ENCODE results near the gene NEO1. TPM values are rescaled to one million over a fixed set of nuclear protein-coding genes. Genes with fewer than 3 reads are reported as not detected.

Gene NEO1
- polyA plus RNA-seq, 1 of the 3 experiments (the other 2 are of a cell fraction): 13.1 TPM

GRCh38 chr15:73156431-73157191 lies 104.3 kb downstream of the NEO1 start:
- WGBS (ENCODE audit: low lambda C conversion rate): no CpG with 5 or more reads among the region's 3 CpGs
- H3K27me3 ChIP-seq (ENCODE audit: insufficient read depth): no peaks in the 10 kb centered on the region
- no peak overlapping the region for H2AFZ ChIP-seq (ENCODE audit: low read depth)
- peaks cover 0 to 4% of the 10 kb centered on the region in 2 experiments for H3K36me3 ChIP-seq (replicated peaks in 1 of 2; ENCODE audit: control insufficient read depth in 1 of 2, insufficient read depth in 2 of 2, low read length in 1 of 2)
- ChIA-PET POLR2A (no interaction called here), CTCF (interaction anchor here (1.2 kb wide), 2 partner anchors 14 to 83 kb away, joined by 3 read pairs; no protein-coding TSS in a partner anchor)
- H3K9me3 ChIP-seq: peaks cover 14% of the 10 kb centered on the region; the same call in 1 of the 2 replicates
- H3K4me1 ChIP-seq (ENCODE audit: control insufficient read depth in 1 of 2, insufficient read depth in 2 of 2, low read depth in 1 of 2, low read length in 1 of 2): no peaks in the 10 kb centered on the region
- no peaks in the 10 kb centered on the region for H4K20me1 ChIP-seq (ENCODE audit: insufficient read depth)
- TF ChIP-seq ELF1 (IDR thresholded peaks at IDR 0.05): no peak
- no peak for TF ChIP-seq FOXM1 (IDR thresholded peaks at IDR 0.05; ENCODE audit: low read depth)
- TF ChIP-seq TAF1 (IDR thresholded peaks at IDR 0.05; ENCODE audit: borderline replicate concordance, low read depth, low read length): no peak
- TF ChIP-seq POLR2AphosphoS5 (IDR thresholded peaks at IDR 0.05; ENCODE audit: low read depth, low read length): no peak
- no peak for TF ChIP-seq NRF1 (IDR thresholded peaks at IDR 0.05; ENCODE audit: low read depth, low read length)
- TF ChIP-seq IRF3 (IDR thresholded peaks at IDR 0.05; ENCODE audit: low read depth, low read length): no peak
- no peak for TF ChIP-seq JUND (IDR thresholded peaks at IDR 0.05)
- no peak for TF ChIP-seq MAX (IDR thresholded peaks at IDR 0.05; ENCODE audit: low read depth)
- TF ChIP-seq EZH2phosphoT487 (IDR thresholded peaks at IDR 0.05; ENCODE audit: borderline replicate concordance, low read depth): no peak
- TF ChIP-seq SIN3A (IDR thresholded peaks at IDR 0.05; ENCODE audit: borderline replicate concordance, low read depth, low read length): no peak
- TF ChIP-seq TEAD4 (IDR thresholded peaks at IDR 0.05; ENCODE audit: borderline replicate concordance, insufficient read depth): no peak
- TF ChIP-seq TCF12 (IDR thresholded peaks at IDR 0.05): no peak
- TF ChIP-seq RAD21 (IDR thresholded peaks at IDR 0.05; ENCODE audit: low read length): no peak
- H3K9me2 ChIP-seq: no peaks in the 10 kb centered on the region
- no peaks in the 10 kb centered on the region for H3F3A ChIP-seq (replicated peaks; ENCODE audit: insufficient read depth)
- no peak overlapping the region for H3K4me2 ChIP-seq
- H3K9ac ChIP-seq: no peak overlapping the region
- no peak for DNase-seq
- H3K4me3 ChIP-seq (ENCODE audit: low read depth in 2 of 2, low read length in 1 of 2): no peak overlapping the region
- H3K27ac ChIP-seq (ENCODE audit: low read depth in 2 of 2, low read length in 1 of 2): no peak overlapping the region
- H3K79me2 ChIP-seq (ENCODE audit: insufficient read depth): no peaks in the 10 kb centered on the region

GRCh38 chr15:73161546-73161945 lies 109.3 kb downstream of the NEO1 start:
- ChIA-PET CTCF (no interaction called here), POLR2A (no interaction called here)
- H3F3A ChIP-seq (replicated peaks; ENCODE audit: insufficient read depth): no peaks in the 10 kb centered on the region
- H3K79me2 ChIP-seq (ENCODE audit: insufficient read depth): no peaks in the 10 kb centered on the region
- H3K4me1 ChIP-seq (ENCODE audit: control insufficient read depth in 1 of 2, insufficient read depth in 2 of 2, low read depth in 1 of 2, low read length in 1 of 2): no peaks in the 10 kb centered on the region
- H3K4me3 ChIP-seq (ENCODE audit: low read depth in 2 of 2, low read length in 1 of 2): no peak overlapping the region
- TF ChIP-seq CTCF (IDR thresholded peaks at IDR 0.05) (no peak), ELF1 (IDR thresholded peaks at IDR 0.05) (no peak), NFIC (IDR thresholded peaks at IDR 0.05; ENCODE audit: borderline replicate concordance) (no peak), EP300 (IDR thresholded peaks at IDR 0.05; ENCODE audit: borderline replicate concordance in 1 of 2, low read depth in 1 of 2, low read length in 1 of 2) (no peak), RCOR1 (IDR thresholded peaks at IDR 0.05; ENCODE audit: low read length) (no peak), TCF12 (IDR thresholded peaks at IDR 0.05) (no peak), FOXJ3 (CRISPR knock-in tag; IDR thresholded peaks at IDR 0.05) (no peak), GABPA (IDR thresholded peaks at IDR 0.05; ENCODE audit: low read depth) (no peak), FOSL2 (IDR thresholded peaks at IDR 0.05; ENCODE audit: borderline replicate concordance, low read depth) (no peak)
- H3K9me2 ChIP-seq: no peaks in the 10 kb centered on the region
- no peak overlapping the region for H3K9ac ChIP-seq
- no peaks in the 10 kb centered on the region for H3K36me3 ChIP-seq (replicated peaks in 1 of 2; ENCODE audit: control insufficient read depth in 1 of 2, insufficient read depth in 2 of 2, low read length in 1 of 2)
- no peak for DNase-seq
- H3K4me2 ChIP-seq: no peak overlapping the region
- no peak overlapping the region for H3K27ac ChIP-seq (ENCODE audit: low read depth in 2 of 2, low read length in 1 of 2)
- H3K9me3 ChIP-seq: peaks cover 5% of the 10 kb centered on the region; the same call in 1 of the 2 replicates
- no peaks in the 10 kb centered on the region for H4K20me1 ChIP-seq (ENCODE audit: insufficient read depth)
- H3K27me3 ChIP-seq (ENCODE audit: insufficient read depth): no peaks in the 10 kb centered on the region
- no peak overlapping the region for H2AFZ ChIP-seq (ENCODE audit: low read depth)
- 83% methylated on average over 1 of the region's 1 CpG for WGBS (ENCODE audit: low lambda C conversion rate)
